Right lobe of liver (tissue), 6 donors: Measurements from ENCODE around the gene HEXIM2. TPM values are rescaled to one million over a fixed set of nuclear protein-coding genes. Genes with fewer than 3 reads are reported as not detected.
A peak's percentile ranks its signal among the peaks of the same experiment; 100 is the strongest.

Experiments used
- ATAC-seq, 4 donors: fragments of 200-7000 bp; cut with Tn5 transposase; one replicate each; pipeline ENCODE4 v1.9.1; 2020; ENCODE audit warnings: mild to moderate bottlenecking in 4 of 4, moderate library complexity in 4 of 4
- DNase-seq, 3 donors: peaks; one replicate each; pipeline ENCODE4 v3.0.0-alpha.2; 2020
- H3K27ac ChIP-seq, 3 donors: fragments of 200-600 bp; one replicate each; pipeline ENCODE4 v1.8.0; 2022
- H3K27me3 ChIP-seq, 2 donors: fragments of 200-600 bp; one replicate each; pipeline ENCODE4 v1.8.0; 2022
- H3K36me3 ChIP-seq, 4 donors: fragments of 200-600 bp; sonication (generic) in 1 of 4; one replicate each; pipeline versions ENCODE4 v1.5.1 to v1.8.0; 2017 to 2022; ENCODE audit warnings: control low read depth in 1 of 4
- H3K4me1 ChIP-seq, 4 donors: fragments of 200-600 bp; sonication (generic) in 1 of 4; one replicate each; pipeline versions ENCODE4 v1.5.1 to v1.8.0; 2017 to 2022; ENCODE audit warnings: control low read depth in 1 of 4
- H3K4me3 ChIP-seq, 3 donors: fragments of 200-600 bp; one replicate each; pipeline ENCODE4 v1.8.0; 2022
- H3K9me3 ChIP-seq, 4 donors: fragments of 200-600 bp; sonication (generic) in 1 of 4; one replicate each; pipeline versions ENCODE4 v1.5.1 to v1.8.0; 2017 to 2022; ENCODE audit warnings: control low read depth in 1 of 4
- CTCF ChIP-seq, 4 donors: fragments of 200-600 bp in 3 of 4; fragments of 450-650 bp in 1 of 4; IDR thresholded peaks; one replicate each; pipeline versions ENCODE4 v1.5.1 to v1.8.0; 2016 to 2022; ENCODE audit warnings: antibody characterized with exemption in 4 of 4, mild to moderate bottlenecking in 2 of 4
- POLR2A ChIP-seq: fragments of 450-650 bp; IDR thresholded peaks from one replicate; pipeline ENCODE4 v1.6.1; 2017; ENCODE audit warnings: antibody characterized with exemption, mild to moderate bottlenecking
- WGBS: methylation state at CpG from one replicate; pipeline ENCODE4 v1.1.6; 2018; ENCODE audit warnings: low coverage, low lambda C conversion rate; ENCODE audit not compliant: insufficient coverage; ENCODE audit errors: missing lambda C conversion rate; 5-methylcytosine and 5-hydroxymethylcytosine counted together
- intact Hi-C, 2 donors: fragments of 100-400 bp; cut with DNase I; formaldehyde crosslinking; loops; one replicate each; pipeline versions ENCODE4 v1.11.2 to v1.14.1; 2022
- total RNA-seq, 6 experiments: library from RNA; depleted of rRNA in 2 of 6; stranded (reverse); fragments of >200 nt in 2 of 6; fragmentation: NEBNext Ultra II Directional in 3 of 6; extraction: Animal tissue kit (Norgen Biotek cat#: 25700) in 3 of 6; gene quantifications; one replicate each; pipeline versions ENCODE4 v1.1.0 to v1.2.4, GENCODE V29; 2016 to 2023
- donor health status: DM: no; HTN: yes; CAD: no.
- donor health status: DM: no; HTN: no; CAD: no.
- donor health status: DM: no; HTN: no; CAD: no.
- donor health status: DM: no; HTN: yes; CAD: no.
- donor health status: DM: no; HTN: yes; CAD: no.

HEXIM2 gene
- total RNA-seq, 6 experiments from 2014 or later = 2.6 to 13.5 (median 5.4) TPM

- TF ChIP-seq CTCF (IDR thresholded peaks at IDR 0.05) = no peak
- TF ChIP-seq POLR2A = no peak
- Histone ChIP-seq H3K27ac (no peak overlapping the region), H3K27me3 (no peaks in the 10 kb centered on the region), H3K9me3 (no peaks in the 10 kb centered on the region), H3K36me3 (no peaks in the 10 kb centered on the region), H3K4me3 (no peak overlapping the region), H3K4me1 (peaks cover 0 to 7% (median 0%) of the 10 kb centered on the region in 4 donors)
- WGBS = 95% methylated on average over 2 of the region's 2 CpGs
- ATAC-seq (no peak), DNase-seq (no peak)
- intact Hi-C loops = loop anchor here (10.0 kb wide), 2 partner anchors 204 to 214 kb away; partner anchors contain the start of gene GFAP (in 1 of the 2)
These were observed 32.7 kb upstream of the HEXIM2 start for GRCh38 chr17:45128989-45129388.

GRCh38 chr17:45129426-45129939, 32.2 kb upstream of the HEXIM2 start:
- Histone ChIP-seq H3K4me3 (no peak overlapping the region), H3K27me3 (no peaks in the 10 kb centered on the region), H3K4me1 (peaks cover 0 to 7% (median 0%) of the 10 kb centered on the region in 4 donors), H3K36me3 (no peaks in the 10 kb centered on the region), H3K27ac (no peak overlapping the region), H3K9me3 (no peaks in the 10 kb centered on the region)
- WGBS = 60% methylated on average over 1 of the region's 10 CpGs
- intact Hi-C loops = loop anchor here (10.0 kb wide), 2 partner anchors 205 to 215 kb away; partner anchors contain the start of gene GFAP (in 1 of the 2)
- DNase-seq (no peak), ATAC-seq (no peak)
- TF ChIP-seq POLR2A (no peak), CTCF (IDR thresholded peaks at IDR 0.05) (no peak)

DNA sequence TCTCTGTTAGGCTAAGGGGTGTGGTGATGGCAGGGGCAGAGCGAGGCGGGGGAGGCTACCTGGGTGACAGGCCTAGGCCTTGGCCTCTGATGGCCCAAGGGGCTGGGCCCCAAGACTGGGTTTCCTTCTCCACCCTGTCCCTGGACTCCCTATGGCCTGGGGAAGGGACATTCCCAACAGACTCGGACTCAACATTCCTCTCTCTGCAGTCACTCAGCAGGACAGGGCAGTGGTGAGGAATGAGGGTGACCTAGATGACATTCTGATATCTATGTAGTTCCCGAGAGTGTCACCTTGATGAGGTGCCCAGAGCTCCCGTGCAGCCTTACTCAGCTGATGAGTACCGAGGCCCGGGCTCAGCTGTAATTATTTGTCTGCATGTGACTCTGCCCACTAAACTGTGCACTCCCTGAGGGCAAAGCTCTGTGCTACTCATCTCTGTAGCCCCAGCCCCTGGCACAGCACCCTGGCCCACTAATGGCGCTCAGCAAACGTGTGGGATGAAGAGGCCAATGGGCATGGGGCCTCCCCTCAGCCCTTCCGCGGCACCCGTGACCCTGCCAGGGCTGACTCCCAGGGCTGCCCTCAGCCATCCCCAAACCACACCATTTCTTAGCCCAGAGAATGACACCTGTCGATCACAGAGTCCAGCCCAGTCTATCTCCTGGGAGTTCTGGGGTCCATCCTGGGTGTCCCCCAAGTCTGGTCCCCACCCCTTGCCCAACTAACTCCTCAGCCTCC, 31.6 kb upstream of the HEXIM2 start:
- no peaks in the 10 kb centered on the region for H3K9me3 ChIP-seq
- no peak overlapping the region for H3K27ac ChIP-seq
- TF ChIP-seq POLR2A (no peak), CTCF (IDR thresholded peaks at IDR 0.05) (no peak)
- no peaks in the 10 kb centered on the region for H3K36me3 ChIP-seq
- intact Hi-C loops = loop anchor here (10.0 kb wide), 2 partner anchors 205 to 215 kb away; partner anchors contain the start of gene GFAP (in 1 of the 2)
- ATAC-seq (no peak), DNase-seq (peak in 1 of 3 donors; percentile 45)
- H3K4me1 ChIP-seq = peaks cover 0 to 7% (median 0%) of the 10 kb centered on the region in 4 donors
- 63% methylated on average over 4 of the region's 13 CpGs for WGBS
- H3K27me3 ChIP-seq = no peaks in the 10 kb centered on the region
- no peak overlapping the region for H3K4me3 ChIP-seq

DNA sequence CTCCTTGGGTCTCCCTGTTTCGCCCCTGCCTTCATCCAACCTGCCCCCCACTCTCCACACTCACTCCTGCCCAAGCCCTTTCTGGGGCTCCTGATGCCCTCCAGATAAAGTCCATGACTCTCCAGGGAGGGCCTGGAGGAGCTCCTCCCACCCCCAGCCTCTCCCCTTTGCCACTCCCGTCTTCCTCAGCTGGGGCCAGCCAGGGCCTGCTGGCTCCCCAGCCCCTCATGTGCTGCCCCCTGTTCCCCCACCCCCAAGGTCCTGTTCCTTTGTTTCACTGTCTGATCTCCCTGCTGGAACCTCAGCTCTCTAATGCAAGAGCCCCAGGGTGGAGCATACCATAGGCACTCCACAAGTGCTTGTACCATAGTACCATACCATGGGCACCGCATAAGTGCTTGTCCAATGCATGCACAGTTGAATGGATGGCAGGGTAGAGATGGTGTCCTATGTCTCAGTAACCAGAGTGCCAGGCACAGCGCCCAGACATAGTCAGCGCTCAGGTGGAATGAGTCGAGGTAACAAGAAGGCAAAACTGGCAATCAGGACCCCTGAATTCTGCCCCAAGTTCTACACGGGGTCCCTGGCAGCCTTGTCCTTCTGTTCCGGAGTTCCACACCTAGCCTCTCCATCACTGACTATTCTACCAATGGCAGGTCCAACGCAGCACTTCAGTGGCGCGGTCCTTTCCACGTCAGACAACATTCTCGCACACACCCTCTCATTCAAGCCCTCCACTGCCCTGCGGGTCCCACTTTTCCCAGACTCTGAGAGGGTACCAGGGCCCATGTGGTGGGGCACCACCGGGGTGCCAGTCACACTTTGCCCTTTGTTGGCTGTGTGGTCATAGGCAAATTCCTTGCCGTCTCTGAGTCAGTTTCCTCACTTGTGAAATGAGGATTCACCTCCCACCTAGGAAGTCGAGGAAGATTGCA, 30.7 kb upstream of the HEXIM2 start:
- Histone ChIP-seq H3K27ac (no peak overlapping the region), H3K9me3 (no peaks in the 10 kb centered on the region), H3K27me3 (no peaks in the 10 kb centered on the region), H3K36me3 (no peaks in the 10 kb centered on the region), H3K4me3 (no peak overlapping the region), H3K4me1 (peaks cover 0 to 9% (median 0%) of the 10 kb centered on the region in 4 donors)
- TF ChIP-seq POLR2A = no peak
- TF ChIP-seq CTCF (IDR thresholded peaks at IDR 0.05) = no peak
- intact Hi-C loops = no loop called here
- DNase-seq (no peak), ATAC-seq (no peak)
- 84% methylated on average over 9 of the region's 17 CpGs for WGBS
